Mammary epithelial cell (primary cell): ENCODE data around the gene TNFRSF11A.

Experiments used
- CTCF ChIP-seq, 2 donors: IDR thresholded peaks in 1 of 2; conservative IDR thresholded peaks in 1 of 2; 2 replicates each; pipeline ENCODE4 v1.5.1; 2011 to 2012; ENCODE audit warnings: inconsistent platforms in 2 of 2, low read length in 2 of 2, mild to moderate bottlenecking in 2 of 2, control low read depth in 1 of 2, low read depth in 1 of 2; ENCODE audit not compliant: insufficient read depth in 1 of 2; ENCODE audit errors: extremely low read depth in 1 of 2
- EZH2 ChIP-seq: IDR thresholded peaks from 2 replicates; pipeline ENCODE4 v1.6.1; 2012; ENCODE audit warnings: low read length, inconsistent platforms, borderline replicate concordance

GRCh38 chr18:62388855-62389760 lies 64.0 kb downstream of the TNFRSF11A start:
- TF ChIP-seq CTCF (conservative IDR thresholded peaks at IDR 0.05 in 1 of 2, IDR thresholded peaks at IDR 0.05 in 1 of 2; ENCODE audit: extremely low read depth in 1 of 2, insufficient read depth in 1 of 2, low read depth in 1 of 2, low read length in 2 of 2), result no peak
- no peak for TF ChIP-seq EZH2
